DMS114 treated with DMSO at 0.1 percent for 48 hours (cell line): ENCODE data around the gene HMG20A.
A peak's percentile ranks its signal among the peaks of the same experiment; 100 is the strongest.

Experiments used
- DNase-seq: peaks from one replicate; lab custom pipeline; 2025; ENCODE audit not compliant: unreplicated experiment; lab: John Stamatoyannopoulos, UW

Gene HMG20A

GRCh38 chr15:77475001-77475400, 54.3 kb downstream of the HMG20A start:
- no peak for DNase-seq

GRCh38 chr15:77475898-77476297, 55.2 kb downstream of the HMG20A start:
- no peak for DNase-seq

DNA sequence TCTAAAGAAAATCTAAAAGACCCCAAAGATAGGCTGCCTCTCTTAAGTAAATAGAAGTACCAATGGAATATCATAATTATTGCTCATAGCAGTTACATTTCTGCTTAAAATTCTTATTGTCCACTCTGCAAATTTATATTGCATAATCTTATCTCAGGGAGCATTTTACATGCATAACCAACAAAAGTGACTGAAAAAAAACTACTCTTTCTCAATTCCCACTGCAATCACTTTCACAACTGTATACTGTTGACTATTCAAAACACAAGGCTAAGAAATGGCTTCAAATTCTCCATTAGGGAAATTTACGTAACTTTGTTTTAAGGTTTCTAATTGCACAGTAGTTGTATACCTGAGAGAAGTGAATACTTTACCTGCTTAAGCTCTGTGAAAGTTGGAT, 56.3 kb downstream of the HMG20A start:
- DNase-seq, result no peak

DNA sequence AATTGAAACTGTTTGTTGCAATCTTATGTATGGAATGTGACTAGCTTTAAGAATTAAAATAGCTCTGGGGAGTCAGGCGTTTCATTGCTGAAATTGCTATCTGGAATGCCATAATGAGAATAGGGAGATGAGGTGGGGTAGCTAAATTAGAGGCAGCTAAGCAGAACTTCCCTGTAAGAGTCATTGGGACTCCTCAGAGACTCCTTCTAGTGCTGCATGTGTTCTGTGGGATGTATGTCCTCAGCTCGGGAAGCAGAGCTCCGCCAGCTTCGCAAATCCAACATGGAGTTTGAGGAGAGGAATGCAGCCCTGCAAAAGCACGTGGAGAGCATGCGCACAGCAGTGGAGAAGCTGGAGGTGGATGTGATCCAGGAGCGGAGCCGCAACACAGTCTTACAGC, 57.4 kb downstream of the HMG20A start:
- no peak for DNase-seq

- DNase-seq, result no peak
Observed at GRCh38 chr15:77479015-77479414, 58.3 kb downstream of the HMG20A start.

- no peak for DNase-seq
Observed at GRCh38 chr15:77480859-77481633, 60.4 kb downstream of the HMG20A start.

DNA sequence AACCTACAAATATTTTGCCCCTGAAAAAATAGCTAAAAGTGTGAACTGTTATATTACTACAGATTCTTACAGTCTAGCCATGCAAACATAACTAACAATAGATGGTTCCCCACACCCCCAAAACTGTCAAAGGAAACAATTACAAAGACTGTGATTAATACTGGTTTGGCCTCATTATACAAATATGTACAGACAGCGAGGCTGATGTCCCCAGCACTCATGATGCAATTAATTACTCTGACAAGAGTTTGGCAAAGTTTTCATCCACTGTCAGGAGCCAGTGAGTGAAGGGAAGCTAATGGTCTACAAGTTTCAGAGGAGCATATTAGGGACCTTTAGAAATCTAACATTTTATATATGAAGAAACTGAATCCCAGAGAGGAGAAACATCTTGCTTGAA, 61.0 kb downstream of the HMG20A start:
- no peak for DNase-seq

DNA sequence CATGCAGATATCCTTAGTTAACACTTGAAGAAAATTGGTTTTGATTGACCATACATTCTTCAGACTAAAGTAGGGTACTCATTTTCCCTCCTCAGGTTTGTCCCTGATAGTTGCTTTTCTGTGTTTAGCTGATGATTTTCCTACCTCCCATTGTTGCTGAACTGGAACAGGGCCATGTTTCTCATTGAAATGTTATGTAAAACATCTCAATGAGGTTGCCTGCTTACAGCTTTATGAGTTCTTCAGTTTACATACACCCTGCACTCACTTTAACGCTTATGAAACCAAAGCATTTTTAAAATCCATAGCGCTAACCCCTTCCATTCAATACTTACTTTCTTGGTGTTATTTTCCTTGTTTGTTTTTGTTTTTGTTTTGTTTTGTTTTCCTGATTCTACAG, 61.9 kb downstream of the HMG20A start:
- no peak for DNase-seq

DNA sequence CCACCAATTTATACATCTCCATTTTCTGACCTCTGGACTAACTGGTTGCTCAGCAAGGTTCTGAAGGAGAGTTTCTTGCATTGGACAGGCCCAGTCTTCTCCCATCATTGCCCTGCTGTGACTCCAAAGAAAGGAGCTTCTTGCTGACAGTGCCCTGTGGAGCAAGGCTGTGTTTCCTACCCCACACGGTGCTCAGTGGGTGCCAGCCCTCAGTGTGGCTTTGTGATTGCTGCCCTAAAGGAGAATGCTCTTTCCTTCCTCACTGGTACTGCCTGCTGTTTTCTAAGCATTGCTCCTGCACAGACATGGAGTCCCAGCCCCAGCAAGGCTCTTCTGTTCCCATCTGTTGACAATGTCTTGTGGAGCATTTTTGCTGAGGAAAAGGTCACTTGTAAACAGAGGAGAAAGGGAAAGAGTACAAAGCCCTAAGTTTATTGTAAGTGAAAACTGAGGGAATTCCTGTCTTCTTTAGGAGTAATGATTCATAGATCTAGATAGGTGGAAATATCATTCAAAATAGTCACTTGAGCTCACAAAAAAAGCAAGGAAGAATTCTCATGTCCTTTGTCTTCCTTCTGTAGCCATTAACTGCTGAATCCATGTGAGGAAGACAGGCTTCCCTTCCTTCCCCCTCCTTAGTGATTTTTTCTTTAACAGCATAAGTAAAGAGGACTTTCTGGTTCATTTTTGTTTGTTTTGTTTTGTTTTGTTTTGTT, 62.9 kb downstream of the HMG20A start:
- DNase-seq, result no peak

- no peak for DNase-seq
Observed at GRCh38 chr15:77484994-77485393, 64.3 kb downstream of the HMG20A start.

GRCh38 chr15:77486542-77487468, 66.1 kb downstream of the HMG20A start:
- DNase-seq, result no peak

- no peak for DNase-seq
Observed at GRCh38 chr15:77487469-77487842, 66.8 kb downstream of the HMG20A start.

GRCh38 chr15:77487888-77488287, 67.2 kb downstream of the HMG20A start:
- no peak for DNase-seq

GRCh38 chr15:77489647-77490046, 69.0 kb downstream of the HMG20A start:
- no peak for DNase-seq

GRCh38 chr15:77493324-77493907, 72.7 kb downstream of the HMG20A start:
- no peak for DNase-seq

- DNase-seq, result no peak
Observed at GRCh38 chr15:77494073-77494867, 73.6 kb downstream of the HMG20A start.

GRCh38 chr15:77494964-77495363, 74.3 kb downstream of the HMG20A start:
- DNase-seq, result no peak

DNA sequence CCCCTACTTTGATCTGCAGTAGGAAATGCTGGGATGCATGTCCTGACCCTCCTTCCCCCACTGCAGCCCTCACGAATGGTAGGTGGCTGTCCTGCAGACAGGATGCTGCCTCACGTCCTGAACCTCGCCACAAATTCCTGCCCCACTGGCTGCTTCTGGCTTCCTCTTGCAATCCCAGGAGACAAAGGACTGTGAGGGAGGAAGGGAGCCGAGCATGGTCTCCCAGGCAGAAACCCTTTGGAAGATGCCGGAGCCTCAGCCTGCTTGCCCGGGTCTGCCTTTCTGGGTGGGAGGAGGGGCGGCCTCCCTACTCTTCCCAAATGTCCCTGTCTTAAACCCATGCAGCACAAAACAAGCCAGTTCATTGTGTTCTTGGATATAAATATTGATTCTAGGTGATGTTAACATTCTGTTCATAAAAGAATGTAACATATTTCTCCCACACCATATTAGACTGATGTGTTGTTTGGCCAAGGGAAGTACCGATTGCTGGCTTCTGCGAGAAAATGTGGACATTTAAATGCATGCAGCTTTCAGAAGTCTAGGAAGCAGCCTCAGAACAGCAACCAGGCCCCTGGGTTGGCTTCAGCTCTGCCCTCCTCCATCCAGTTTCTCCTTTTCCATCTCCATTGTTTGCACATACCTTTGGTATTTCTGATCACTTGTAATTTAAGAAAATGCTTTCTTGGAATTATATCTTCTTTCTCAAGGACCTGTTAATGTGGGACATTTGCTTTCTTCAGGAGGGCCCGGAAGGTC, 75.3 kb downstream of the HMG20A start:
- no peak for DNase-seq

- DNase-seq, result peak; percentile 70
Observed at GRCh38 chr15:77496715-77497109, 76.0 kb downstream of the HMG20A start.
